Lower lobe of right lung (tissue), 2 donors: Measurements from ENCODE around the gene TECRL. TPM values are rescaled to one million over a fixed set of nuclear protein-coding genes. Genes with fewer than 3 reads are reported as not detected.
A peak's percentile ranks its signal among the peaks of the same experiment; 100 is the strongest.

Experiments
- ATAC-seq, 2 donors: fragments of 200-7000 bp; cut with Tn5 transposase; one replicate each; pipeline ENCODE4 v1.9.1; 2020 to 2022; ENCODE audit warnings: mild to moderate bottlenecking in 2 of 2, moderate library complexity in 2 of 2
- DNase-seq: peaks from one replicate; pipeline ENCODE4 v3.0.0-alpha.2; 2020
- H3K27ac ChIP-seq: fragments of 200-600 bp; one replicate; pipeline ENCODE4 v1.8.0; 2022
- H3K27me3 ChIP-seq: fragments of 200-600 bp; one replicate; pipeline ENCODE4 v1.8.0; 2022; ENCODE audit warnings: low read depth
- H3K36me3 ChIP-seq: fragments of 200-600 bp; one replicate; pipeline ENCODE4 v1.8.0; 2022; ENCODE audit warnings: mild to moderate bottlenecking
- H3K4me1 ChIP-seq: fragments of 200-600 bp; one replicate; pipeline ENCODE4 v1.8.0; 2022
- H3K4me3 ChIP-seq: fragments of 200-600 bp; one replicate; pipeline ENCODE4 v1.8.0; 2022; ENCODE audit warnings: mild to moderate bottlenecking
- H3K9me3 ChIP-seq: fragments of 200-600 bp; one replicate; pipeline ENCODE4 v1.8.0; 2022
- CTCF ChIP-seq: fragments of 200-600 bp; IDR thresholded peaks from one replicate; pipeline ENCODE4 v1.8.0; 2022; ENCODE audit warnings: antibody characterized with exemption, mild to moderate bottlenecking
- intact Hi-C: fragments of 100-400 bp; cut with DNase I; formaldehyde crosslinking; loops from one replicate; pipeline ENCODE4 v1.11.0; 2022
- total RNA-seq: library from RNA; stranded (reverse); fragmentation: NEBNext Ultra II Directional; extraction: Animal tissue kit (Norgen Biotek cat#: 25700); gene quantifications from one replicate; pipeline ENCODE4 v1.2.1, GENCODE V29; 2021
- donor health status: DM: no; HTN: yes; CAD: no; lungs with severe emphysema.

Gene TECRL
- total RNA-seq, 1 donor from 2014 or later, result not detected

- intact Hi-C loops, result no loop called here
- DNase-seq (no peak), ATAC-seq (no peak)
- no peak overlapping the region for H3K4me3 ChIP-seq
- no peak for TF ChIP-seq CTCF
- H3K27ac ChIP-seq, result no peak overlapping the region
- H3K27me3 ChIP-seq, result no peaks in the 10 kb centered on the region
- no peaks in the 10 kb centered on the region for H3K36me3 ChIP-seq
- H3K9me3 ChIP-seq, result no peaks in the 10 kb centered on the region
- no peaks in the 10 kb centered on the region for H3K4me1 ChIP-seq
Observed at GRCh38 chr4:64359489-64359888, 49.8 kb downstream of the TECRL start.

- Histone ChIP-seq H3K27me3 (no peaks in the 10 kb centered on the region), H3K4me3 (no peak overlapping the region), H3K9me3 (no peaks in the 10 kb centered on the region), H3K36me3 (no peaks in the 10 kb centered on the region), H3K27ac (no peak overlapping the region), H3K4me1 (no peaks in the 10 kb centered on the region)
- intact Hi-C loops, result no loop called here
- no peak for TF ChIP-seq CTCF
- ATAC-seq (no peak), DNase-seq (no peak)
Observed at GRCh38 chr4:64353904-64354303, 55.3 kb downstream of the TECRL start.

GRCh38 chr4:64341711-64342110 lies 67.5 kb downstream of the TECRL start:
- Histone ChIP-seq H3K9me3 (no peaks in the 10 kb centered on the region), H3K36me3 (no peaks in the 10 kb centered on the region), H3K4me1 (no peaks in the 10 kb centered on the region), H3K27ac (no peak overlapping the region), H3K4me3 (no peak overlapping the region), H3K27me3 (no peaks in the 10 kb centered on the region)
- no peak for TF ChIP-seq CTCF
- ATAC-seq (peak in 1 of 2 donors; percentile 49), DNase-seq (no peak)
- intact Hi-C loops, result no loop called here

DNA sequence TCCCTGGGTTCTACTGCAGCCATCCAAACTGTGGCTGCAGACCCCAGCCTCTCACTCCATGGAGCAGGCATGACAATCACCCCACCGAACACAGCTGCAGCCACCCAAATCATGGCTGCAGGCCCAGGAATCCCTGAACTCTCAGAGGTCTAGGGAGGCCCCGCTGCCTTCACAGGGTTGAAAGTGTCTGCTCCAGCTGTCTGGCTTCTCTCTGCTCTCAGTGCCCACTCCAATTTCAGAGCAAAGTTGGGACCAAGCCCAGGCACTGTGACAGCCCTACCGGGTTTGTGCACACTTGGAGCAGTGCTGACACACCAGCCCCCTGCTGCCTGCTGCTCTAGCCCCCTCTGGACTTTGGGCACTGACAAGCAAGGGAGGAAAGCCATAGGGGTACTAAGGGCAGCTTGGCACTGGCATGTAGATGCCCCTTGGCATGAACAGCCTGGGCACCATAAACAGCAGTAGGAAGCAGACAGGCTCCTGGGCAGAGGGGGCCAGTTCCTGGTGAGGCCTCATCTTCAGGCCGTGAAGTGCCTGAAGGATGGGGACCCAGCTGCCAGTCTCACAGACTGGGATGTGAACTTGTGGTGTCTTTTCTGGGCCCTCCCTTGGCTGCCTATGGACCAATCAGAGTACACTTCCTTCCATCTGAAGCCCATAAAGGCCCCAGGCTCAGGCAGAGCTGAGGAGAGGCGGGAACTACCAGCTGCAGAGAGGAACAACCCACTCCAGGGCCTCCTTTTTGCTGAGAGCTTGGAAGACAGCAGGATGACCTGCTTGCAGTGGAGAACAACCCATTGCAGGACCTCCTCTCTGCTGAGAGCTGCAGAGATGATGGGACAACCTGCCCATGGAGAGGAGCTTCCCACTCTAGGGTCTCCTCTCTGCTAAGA lies 68.8 kb downstream of the TECRL start:
- Histone ChIP-seq H3K27ac (no peak overlapping the region), H3K27me3 (no peaks in the 10 kb centered on the region), H3K9me3 (no peaks in the 10 kb centered on the region), H3K4me1 (no peaks in the 10 kb centered on the region), H3K4me3 (no peak overlapping the region), H3K36me3 (no peaks in the 10 kb centered on the region)
- DNase-seq (no peak), ATAC-seq (peak in 1 of 2 donors; percentile 37)
- TF ChIP-seq CTCF, result no peak
- intact Hi-C loops, result no loop called here

DNA sequence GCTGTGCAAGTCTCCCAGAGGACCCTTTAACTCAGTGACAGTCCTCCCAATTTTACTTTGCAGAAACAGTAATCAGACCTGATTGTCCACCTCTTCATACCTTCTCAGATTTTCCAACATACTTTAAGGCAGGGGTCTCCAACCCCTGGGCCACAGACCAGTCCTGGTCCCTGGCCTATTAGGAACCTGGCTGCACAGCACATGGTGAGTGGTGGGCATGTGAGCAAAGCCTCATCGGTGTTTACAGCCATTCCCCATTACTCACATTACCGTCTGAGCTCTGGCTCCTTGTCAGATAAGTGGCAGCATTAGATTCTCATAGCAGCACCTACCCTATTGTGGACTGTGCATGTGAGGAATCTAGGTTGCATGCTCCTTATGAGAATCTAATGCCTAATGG lies 74.3 kb downstream of the TECRL start:
- Histone ChIP-seq H3K36me3 (no peaks in the 10 kb centered on the region), H3K4me1 (no peaks in the 10 kb centered on the region), H3K27ac (no peak overlapping the region), H3K27me3 (no peaks in the 10 kb centered on the region), H3K9me3 (no peaks in the 10 kb centered on the region), H3K4me3 (no peak overlapping the region)
- ATAC-seq (no peak), DNase-seq (no peak)
- intact Hi-C loops, result no loop called here
- TF ChIP-seq CTCF, result no peak
